NOMO-1 treated with DMSO at 0.1 percent for 48 hours (cell line): ENCODE results near the gene SREBF1.
"Not testable (repeated sequence)": the region's sequence is repeated elsewhere in the genome, so short reads cannot be mapped to it uniquely, and the experiment has no call there.

Experiments used
- DNase-seq: peaks from one replicate; lab custom pipeline; 2025; ENCODE audit not compliant: unreplicated experiment; lab: John Stamatoyannopoulos, UW

The SREBF1 gene

DNA sequence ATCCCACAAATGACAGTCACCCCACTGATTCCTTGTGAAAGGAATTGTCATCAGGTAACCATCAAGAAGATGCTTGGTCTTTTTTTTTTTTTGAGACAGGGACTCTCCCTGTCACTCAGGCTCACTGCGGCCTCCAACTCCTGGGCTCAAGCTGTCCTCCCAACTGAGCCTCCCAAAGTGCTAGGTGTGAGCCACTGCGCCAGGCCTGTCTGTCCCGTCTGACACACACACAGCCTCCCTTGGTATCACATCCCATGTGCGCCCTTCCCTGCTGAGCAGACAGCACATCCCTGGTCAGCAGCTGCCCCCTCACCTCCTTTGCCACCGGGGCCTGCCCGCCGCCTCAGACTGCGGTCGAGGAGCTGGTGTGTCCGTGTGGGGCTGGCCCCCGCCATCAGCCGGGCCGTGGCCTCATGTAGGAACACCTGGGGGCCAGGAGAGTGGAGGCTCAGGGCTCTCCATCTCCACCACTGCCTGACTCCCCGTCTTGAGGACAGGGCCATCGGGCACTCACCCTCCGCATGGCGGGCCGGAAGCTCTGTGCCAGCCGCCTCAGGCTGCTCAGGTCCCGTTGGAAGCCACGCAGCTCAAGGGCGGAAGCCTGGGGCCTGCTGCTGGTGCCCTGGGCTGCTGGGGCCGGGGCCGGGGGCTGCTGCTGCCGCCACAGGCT, 23.6 kb downstream of the SREBF1 start:
- DNase-seq, result no peak

DNA sequence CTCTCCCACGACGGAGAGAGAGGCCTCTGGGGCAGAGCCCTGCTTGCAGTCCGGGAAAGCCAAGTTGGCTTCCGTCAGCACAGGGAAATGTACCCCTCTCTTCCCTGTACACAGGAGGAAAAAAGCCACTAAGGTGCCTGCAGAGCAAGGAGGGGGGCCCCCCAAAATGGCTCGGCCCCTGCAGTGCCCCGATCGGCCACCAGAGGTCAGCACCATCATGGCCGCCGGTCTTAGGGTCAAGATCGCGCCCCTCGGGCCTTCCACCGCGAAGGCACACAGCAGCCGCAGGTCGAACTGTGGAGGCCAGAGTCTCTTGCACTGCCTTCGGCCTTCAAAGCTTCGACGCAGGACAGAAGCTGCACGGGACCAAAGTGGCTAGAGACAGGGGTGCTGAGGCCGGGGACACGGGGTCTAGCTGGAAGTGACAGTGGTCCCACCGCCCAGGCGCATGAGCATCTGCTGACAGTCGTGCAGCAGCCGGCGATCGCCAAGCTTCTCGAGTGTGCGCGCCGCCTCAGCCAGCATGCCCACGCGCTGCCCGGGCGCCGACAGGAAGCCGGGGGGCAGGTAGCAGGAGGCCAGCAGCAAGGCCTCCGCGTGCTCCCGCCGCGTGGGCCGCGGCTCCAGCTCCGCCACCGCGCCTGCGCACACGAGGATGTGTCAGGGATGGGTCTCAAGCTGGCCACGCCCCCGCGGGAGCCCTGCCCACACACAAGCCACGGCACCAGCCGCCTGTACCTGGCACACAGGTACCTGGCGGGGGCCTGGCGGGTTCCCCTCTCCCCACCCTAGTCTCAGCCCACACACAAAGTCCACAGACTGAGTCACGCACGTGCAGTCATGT, 24.4 kb downstream of the SREBF1 start:
- peak; percentile 11 for DNase-seq

DNA sequence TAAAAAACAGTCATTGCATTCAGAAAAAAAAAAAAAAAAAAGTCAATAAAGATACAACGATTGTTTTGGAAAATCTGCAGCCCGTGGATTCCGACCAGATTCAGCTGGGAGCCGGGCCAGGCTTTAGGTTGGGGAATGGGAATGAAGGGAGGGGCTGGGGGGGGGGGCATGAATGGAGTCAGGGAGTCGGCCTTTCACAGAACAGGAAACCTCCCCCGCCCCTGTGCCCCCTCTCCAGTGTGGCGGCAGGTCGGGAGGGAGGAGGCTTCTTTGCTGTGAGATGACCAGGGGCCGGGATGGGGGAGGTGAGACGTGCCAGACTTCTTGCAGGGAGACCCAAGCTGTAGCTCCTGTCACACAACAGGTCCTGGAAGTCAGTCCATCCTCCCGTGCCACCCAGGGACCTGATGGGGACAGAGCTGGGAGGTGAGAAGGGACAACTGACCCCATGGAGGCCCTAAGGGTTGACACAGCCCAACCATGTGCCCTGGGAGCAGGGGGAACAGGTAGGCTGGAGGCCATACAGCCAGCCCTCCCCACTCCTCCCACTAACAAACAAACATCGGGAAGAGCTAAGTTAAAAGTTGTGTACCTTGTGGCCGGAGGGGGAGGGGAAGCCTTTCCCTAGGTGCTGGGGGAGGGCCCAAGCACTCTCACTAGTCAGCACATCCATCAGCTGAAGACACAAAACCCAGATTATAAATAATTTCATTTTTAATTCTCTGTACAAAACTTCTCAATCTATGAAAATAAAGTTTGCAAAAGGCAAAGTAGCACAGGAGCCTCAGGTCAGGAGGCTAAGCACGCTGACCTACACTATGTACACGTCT, 25.2 kb downstream of the SREBF1 start:
- no peak for DNase-seq

DNA sequence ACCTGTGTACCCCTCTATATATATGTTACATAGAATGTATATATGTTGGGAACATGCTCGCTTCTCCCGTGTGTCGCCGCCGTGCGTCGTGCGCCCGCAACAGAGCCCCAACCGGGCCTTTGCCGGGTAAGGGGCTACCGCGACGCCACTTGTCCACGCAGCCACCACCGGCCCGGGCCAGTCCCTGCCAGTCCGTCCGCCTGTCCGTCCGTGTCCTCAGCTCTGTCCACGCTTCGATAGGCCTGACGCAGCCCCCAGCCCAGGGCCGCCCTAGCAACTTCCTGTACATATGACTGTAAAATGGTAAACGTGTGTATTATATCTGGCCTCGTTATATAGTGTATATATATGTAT, 25.9 kb downstream of the SREBF1 start:
- no peak for DNase-seq

DNA sequence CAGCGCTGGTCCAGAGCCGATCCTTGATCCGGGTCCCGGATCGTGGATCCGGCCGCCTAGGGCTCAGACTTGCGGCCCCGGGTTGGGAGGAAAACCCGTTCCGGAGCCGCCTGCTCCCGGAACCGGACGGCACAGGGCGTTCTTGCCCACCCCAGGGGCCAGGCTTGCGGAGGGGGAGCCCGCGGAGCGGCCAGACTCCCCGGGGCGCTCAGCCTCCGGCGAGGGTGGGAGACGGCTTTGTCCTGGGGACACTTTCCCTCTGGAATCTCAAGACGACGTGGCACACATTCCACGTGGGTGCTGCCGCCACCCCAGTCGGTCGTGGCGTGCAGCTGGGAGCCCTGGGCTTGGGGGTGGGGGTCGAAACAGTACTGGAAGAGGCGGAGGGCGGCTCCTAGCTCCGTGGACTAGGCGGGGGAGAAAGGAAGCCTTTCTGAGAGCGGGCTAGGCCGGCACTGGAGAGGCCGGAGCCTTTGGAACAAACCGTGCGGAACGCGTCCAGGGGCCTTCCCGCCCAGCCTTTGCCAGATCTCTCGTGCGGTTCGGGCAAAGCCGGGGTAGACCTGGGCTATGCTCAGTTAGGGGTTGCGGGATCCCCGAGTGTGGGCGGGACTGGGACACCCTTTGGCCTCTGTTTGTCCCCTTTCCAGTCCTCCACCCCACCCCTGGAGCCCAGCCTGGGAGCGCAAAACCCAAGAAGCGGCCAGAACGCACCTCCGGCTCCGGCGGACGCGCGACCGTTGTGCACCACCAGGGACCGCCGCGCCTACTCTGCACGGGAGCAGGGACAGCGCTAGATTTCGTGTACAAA, 26.5 kb downstream of the SREBF1 start:
- DNase-seq, result no peak

DNA sequence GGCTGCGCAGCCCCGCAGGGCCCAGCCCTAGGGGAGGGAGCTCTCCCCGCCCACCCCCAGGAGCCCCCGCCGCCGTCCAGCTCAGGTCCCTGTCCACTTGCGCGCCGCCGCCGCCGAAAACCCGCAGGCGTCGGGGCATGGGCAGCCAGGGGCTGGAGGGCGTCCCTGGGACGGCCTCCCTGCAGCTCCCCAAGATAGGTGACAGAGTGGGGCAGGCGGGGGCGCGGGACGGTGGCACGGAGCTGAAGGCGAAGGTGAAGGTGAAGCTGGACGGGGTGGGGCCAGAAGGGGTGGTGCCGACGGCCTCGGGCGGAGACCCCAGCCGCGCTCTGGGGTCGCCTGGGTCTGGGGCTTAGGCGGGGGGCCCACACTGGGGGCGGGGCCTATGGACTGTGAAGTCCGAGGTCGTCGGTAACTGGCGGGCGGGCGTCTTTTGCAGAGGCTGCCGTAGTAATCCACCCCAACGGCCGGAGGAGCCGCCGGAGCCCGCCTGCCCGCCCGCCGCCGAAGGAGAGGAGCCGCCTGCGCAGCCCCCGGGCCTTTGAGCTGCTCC, 27.2 kb downstream of the SREBF1 start:
- DNase-seq, result no peak

- no peak for DNase-seq
These were observed 27.9 kb downstream of the SREBF1 start for GRCh38 chr17:17808706-17809432.

GRCh38 chr17:17808200-17808599, 28.6 kb downstream of the SREBF1 start:
- DNase-seq, result not testable (repeated sequence)

GRCh38 chr17:17807440-17807839, 29.3 kb downstream of the SREBF1 start:
- DNase-seq, result no peak

DNA sequence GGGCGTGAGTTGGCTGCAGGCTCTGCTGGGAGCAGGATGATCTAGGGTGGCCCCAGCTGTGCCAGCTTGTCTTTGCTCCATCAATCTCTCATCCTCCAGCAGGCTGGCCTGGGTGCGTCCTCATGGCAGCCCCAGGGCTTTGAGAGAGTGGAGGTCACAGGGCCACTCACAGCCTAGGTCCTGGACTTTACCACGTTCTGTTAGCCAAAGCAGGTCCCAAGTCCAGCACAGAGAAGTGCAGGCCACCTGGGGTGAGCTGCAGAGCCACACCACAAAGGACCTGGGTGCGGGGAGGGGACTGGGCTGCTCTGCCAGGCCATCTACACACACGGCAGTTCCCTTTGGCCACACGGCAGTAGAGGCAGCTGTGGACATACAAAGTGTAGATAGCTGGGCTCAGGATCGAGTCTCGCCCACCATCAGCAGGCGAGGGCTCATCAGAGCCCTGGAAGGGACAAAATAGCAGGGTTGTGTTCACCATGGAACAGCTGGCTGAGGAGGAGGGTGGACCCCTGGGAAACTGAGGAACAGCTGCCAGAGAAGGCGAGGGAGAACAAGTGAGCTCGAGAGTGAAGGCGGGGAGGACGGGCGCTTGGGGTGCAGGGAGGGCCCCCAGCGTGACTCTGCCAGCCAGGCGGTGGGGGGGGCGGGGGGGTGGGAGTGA, 30.0 kb downstream of the SREBF1 start:
- no peak for DNase-seq

GRCh38 chr17:17806035-17806434, 30.8 kb downstream of the SREBF1 start:
- DNase-seq, result no peak

DNA sequence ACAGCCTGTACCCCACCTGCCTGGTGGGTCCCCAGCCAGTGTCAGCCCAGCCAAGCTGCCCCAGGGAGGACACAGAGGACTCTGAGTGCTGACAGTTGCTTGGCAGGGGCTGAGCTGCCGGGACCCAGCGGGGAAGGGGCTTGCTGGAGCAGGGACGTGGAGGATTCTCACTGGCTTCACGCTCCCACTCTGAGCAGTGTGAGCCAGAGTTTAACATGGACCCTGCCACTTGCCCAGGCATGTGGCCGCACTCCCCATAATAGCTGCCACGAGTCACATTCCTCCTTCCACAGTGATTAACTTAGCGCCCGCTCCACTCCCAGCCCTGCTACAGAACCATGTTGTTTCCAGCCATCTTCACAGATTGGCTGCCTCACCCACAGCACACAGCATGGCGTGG, 31.2 kb downstream of the SREBF1 start:
- no peak for DNase-seq

GRCh38 chr17:17804007-17804406, 32.8 kb downstream of the SREBF1 start:
- no peak for DNase-seq

DNA sequence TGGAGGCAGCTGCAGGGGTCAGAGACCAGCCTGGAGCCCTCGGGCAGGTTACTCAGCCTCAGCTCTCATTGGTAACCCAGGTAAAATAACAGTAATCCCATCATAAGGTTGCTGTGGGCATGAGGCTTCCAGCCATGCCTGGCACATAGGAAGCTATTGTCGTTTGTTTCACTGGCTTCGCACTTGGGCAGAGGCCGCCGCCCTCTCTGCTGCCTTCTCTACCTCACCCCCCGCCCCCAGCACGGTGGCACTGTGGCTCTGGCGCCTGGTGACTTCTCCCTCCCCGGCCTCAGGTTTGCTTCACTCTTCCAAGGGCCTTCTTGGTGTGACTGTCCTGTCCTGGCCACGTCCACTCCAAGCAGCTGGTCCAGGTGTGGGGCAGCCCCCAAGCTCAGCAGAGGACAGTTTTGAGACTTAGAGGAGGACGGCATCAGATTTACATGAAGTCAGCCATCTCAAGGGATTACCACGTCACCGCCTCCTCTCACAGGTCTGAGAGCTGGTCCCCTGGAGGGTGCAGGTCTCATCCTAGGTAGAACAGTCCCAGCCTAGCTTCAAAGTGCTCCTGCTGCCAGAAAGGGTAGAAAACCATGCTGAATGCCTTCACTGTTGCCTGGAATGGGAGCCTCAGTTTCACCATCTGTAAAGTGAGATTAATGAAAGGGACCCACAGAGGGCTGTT, 34.8 kb downstream of the SREBF1 start:
- no peak for DNase-seq

GRCh38 chr17:17800504-17801021, 36.2 kb downstream of the SREBF1 start:
- DNase-seq, result no peak

DNA sequence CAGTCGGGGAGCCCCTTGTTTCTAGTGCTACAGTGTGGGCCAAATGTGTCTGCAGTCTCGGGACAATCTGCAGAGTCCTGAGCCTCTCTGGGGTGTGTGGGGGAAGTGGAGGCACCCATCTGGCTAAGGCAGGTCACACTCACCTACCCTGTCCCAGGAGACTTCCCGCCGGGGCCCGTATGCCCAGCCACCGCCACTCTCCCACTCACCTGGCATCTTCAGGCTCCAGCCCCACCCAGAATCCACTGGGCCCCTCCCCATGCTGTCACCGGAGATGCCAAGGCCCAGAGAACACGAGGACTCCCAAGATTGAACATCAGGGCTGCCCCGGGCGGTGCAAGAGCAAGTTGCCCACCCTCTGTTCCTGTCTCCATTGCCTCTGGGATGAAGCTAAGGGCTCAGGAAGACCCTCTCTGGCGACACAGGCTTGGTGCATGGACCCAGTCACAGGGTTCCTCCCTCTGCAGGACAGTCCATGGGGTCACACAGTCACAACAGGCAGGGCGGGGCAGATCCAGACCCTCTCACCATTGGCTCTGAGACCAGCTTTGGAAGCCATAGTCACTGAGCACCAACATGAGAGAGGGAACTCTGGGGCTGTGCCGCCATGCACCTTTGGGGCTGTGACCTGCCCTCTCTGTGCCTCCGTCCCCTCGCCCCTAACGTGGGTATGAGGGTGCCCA, 38.1 kb downstream of the SREBF1 start:
- no peak for DNase-seq

DNA sequence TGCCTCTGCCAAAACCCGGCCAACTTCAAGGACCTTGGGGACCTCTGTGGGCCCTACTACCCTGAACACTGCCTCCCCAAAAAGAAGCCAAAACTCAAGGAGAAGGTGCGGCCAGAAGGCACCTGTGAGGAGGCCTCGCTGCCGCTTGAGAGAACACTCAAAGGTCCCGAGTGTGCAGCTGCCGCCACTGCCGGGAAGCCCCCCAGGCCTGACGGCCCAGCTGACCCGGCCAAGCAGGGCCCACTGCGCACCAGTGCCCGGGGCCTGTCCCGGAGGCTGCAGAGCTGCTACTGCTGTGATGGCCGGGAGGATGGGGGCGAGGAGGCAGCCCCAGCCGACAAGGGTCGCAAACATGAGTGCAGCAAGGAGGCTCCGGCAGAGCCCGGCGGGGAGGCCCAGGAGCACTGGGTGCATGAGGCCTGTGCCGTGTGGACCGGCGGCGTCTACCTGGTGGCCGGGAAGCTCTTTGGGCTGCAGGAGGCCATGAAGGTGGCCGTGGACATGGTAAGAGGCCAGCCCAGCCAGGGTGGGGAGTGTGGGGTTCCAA, 38.7 kb downstream of the SREBF1 start:
- no peak for DNase-seq
